ENCODE data around the gene AGPAT4.
"Not testable (repeated sequence)": the region's sequence is repeated elsewhere in the genome, so short reads cannot be mapped to it uniquely, and the experiment has no call there.

The AGPAT4 gene

GRCh38 chr6:161188547-161189465 is 85.1 kb downstream of the AGPAT4 start:
- DNase-seq: no peak
- in situ Hi-C loops (cut with MboI; ENCODE audit: low pct_unique_long_range_greater_than_20kb, low sequenced_read_pairs): no loop called here

GRCh38 chr6:161186173-161186769 is 87.6 kb downstream of the AGPAT4 start:
- peak; percentile 77 for DNase-seq
- in situ Hi-C loops (cut with MboI; ENCODE audit: low pct_unique_long_range_greater_than_20kb, low sequenced_read_pairs): no loop called here

GRCh38 chr6:161181121-161181520 is 92.7 kb downstream of the AGPAT4 start:
- DNase-seq: no peak
- in situ Hi-C loops (cut with MboI; ENCODE audit: low pct_unique_long_range_greater_than_20kb, low sequenced_read_pairs): no loop called here

GRCh38 chr6:161178155-161178554 is 95.7 kb downstream of the AGPAT4 start:
- DNase-seq; in situ Hi-C loops (cut with MboI; ENCODE audit: low pct_unique_long_range_greater_than_20kb, low sequenced_read_pairs): not testable (repeated sequence)

- DNase-seq; in situ Hi-C loops (cut with MboI; ENCODE audit: low pct_unique_long_range_greater_than_20kb, low sequenced_read_pairs): not testable (repeated sequence)
Measured at GRCh38 chr6:161176428-161176827, 97.4 kb downstream of the AGPAT4 start.

- in situ Hi-C loops (cut with MboI; ENCODE audit: low pct_unique_long_range_greater_than_20kb, low sequenced_read_pairs); DNase-seq: not testable (repeated sequence)
Measured at GRCh38 chr6:161172769-161173168, 101.1 kb downstream of the AGPAT4 start.

GRCh38 chr6:161171207-161171606 is 102.7 kb downstream of the AGPAT4 start:
- DNase-seq: no peak

GRCh38 chr6:161169696-161170095 is 104.2 kb downstream of the AGPAT4 start:
- in situ Hi-C loops (cut with MboI; ENCODE audit: low pct_unique_long_range_greater_than_20kb, low sequenced_read_pairs): no loop called here
- DNase-seq: no peak

More at GRCh38 chr6:161171207-161171606, 102.7 kb downstream of the AGPAT4 start:
- in situ Hi-C loops (cut with MboI; ENCODE audit: low pct_unique_long_range_greater_than_20kb, low sequenced_read_pairs): no loop called here

- DNase-seq: no peak
- in situ Hi-C loops (cut with MboI; ENCODE audit: low pct_unique_long_range_greater_than_20kb, low sequenced_read_pairs): no loop called here
Measured at GRCh38 chr6:161169035-161169434, 104.8 kb downstream of the AGPAT4 start.

GRCh38 chr6:161168281-161168891 is 105.5 kb downstream of the AGPAT4 start:
- no peak for DNase-seq
- in situ Hi-C loops (cut with MboI; ENCODE audit: low pct_unique_long_range_greater_than_20kb, low sequenced_read_pairs): no loop called here

- in situ Hi-C loops (cut with MboI; ENCODE audit: low pct_unique_long_range_greater_than_20kb, low sequenced_read_pairs): no loop called here
- DNase-seq: no peak
Measured at GRCh38 chr6:161166677-161167076, 107.2 kb downstream of the AGPAT4 start.

GRCh38 chr6:161166176-161166575 is 107.7 kb downstream of the AGPAT4 start:
- no peak for DNase-seq
- in situ Hi-C loops (cut with MboI; ENCODE audit: low pct_unique_long_range_greater_than_20kb, low sequenced_read_pairs): no loop called here

GRCh38 chr6:161164182-161164625 is 109.7 kb downstream of the AGPAT4 start:
- DNase-seq: no peak
- in situ Hi-C loops (cut with MboI; ENCODE audit: low pct_unique_long_range_greater_than_20kb, low sequenced_read_pairs): no loop called here

- in situ Hi-C loops (cut with MboI; ENCODE audit: low pct_unique_long_range_greater_than_20kb, low sequenced_read_pairs): no loop called here
- DNase-seq: no peak
Measured at GRCh38 chr6:161163466-161164181, 110.2 kb downstream of the AGPAT4 start.

- in situ Hi-C loops (cut with MboI; ENCODE audit: low pct_unique_long_range_greater_than_20kb, low sequenced_read_pairs): no loop called here
- no peak for DNase-seq
Measured at GRCh38 chr6:161162722-161163121, 111.1 kb downstream of the AGPAT4 start.

- DNase-seq: no peak
- in situ Hi-C loops (cut with MboI; ENCODE audit: low pct_unique_long_range_greater_than_20kb, low sequenced_read_pairs): no loop called here
Measured at GRCh38 chr6:161161889-161162624, 111.8 kb downstream of the AGPAT4 start.

- in situ Hi-C loops (cut with MboI; ENCODE audit: low pct_unique_long_range_greater_than_20kb, low sequenced_read_pairs): no loop called here
- no peak for DNase-seq
Measured at GRCh38 chr6:161161121-161161520, 112.7 kb downstream of the AGPAT4 start.

GRCh38 chr6:161154796-161155335 is 119.0 kb downstream of the AGPAT4 start:
- in situ Hi-C loops (cut with MboI; ENCODE audit: low pct_unique_long_range_greater_than_20kb, low sequenced_read_pairs): no loop called here
- DNase-seq: no peak

Data from KBM-7 (cell line).